Measurements from ENCODE around the gene BNIP3.

- TF ChIP-seq POLR2A (IDR thresholded peaks at IDR 0.05), result no peak
- no peak for TF ChIP-seq CTCF (IDR thresholded peaks at IDR 0.05)
Observed at GRCh38 chr10:131936736-131937135, 45.0 kb downstream of the BNIP3 start.

All from uterus (tissue), 2 donors.